Measurements from ENCODE around the gene TRAF2. TPM values are rescaled to one million over a fixed set of nuclear protein-coding genes. Genes with fewer than 3 reads are reported as not detected.
A peak's percentile ranks its signal among the peaks of the same experiment; 100 is the strongest.

The TRAF2 gene
- total RNA-seq, 3 donors from 2014 or later, result 3.4 to 8.9 (median 8.5) TPM

DNA sequence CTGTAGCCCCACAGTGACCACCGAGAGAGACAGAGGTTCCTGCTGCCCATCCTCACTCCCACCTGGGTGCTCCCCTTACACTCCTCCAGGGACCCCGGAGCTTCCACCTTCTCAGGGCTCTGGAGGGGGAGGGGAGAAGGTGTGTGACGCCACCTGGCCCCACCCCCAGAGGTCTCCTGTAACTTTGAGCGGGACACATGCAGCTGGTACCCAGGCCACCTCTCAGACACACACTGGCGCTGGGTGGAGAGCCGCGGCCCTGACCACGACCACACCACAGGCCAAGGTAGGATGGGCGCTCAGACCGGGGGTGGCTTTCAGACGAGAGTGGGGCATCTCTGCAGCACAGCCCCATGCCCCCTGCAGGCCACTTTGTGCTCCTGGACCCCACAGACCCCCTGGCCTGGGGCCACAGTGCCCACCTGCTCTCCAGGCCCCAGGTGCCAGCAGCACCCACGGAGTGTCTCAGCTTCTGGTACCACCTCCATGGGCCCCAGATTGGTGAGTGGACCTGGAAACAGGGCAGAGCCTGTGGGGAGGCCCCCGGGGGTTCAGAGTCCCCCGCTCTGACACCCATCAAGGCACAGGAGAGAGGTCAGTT is 29.7 kb upstream of the TRAF2 start:
- no peak for DNase-seq (ENCODE audit: low spot score in 2 of 2)
- no peak overlapping the region for H3K27ac ChIP-seq
- no peaks in the 10 kb centered on the region for H3K9me3 ChIP-seq
- H3K4me3 ChIP-seq, result no peak overlapping the region
- H3K36me3 ChIP-seq, result no peaks in the 10 kb centered on the region
- TF ChIP-seq POLR2A (IDR thresholded peaks at IDR 0.05), result no peak
- H3K4me1 ChIP-seq, result peaks cover 0 to 12% of the 10 kb centered on the region in 2 donors
- intact Hi-C loops (cut with DNase I; ENCODE audit: low total_unique reads), result no loop called here
- H3K27me3 ChIP-seq, result no peaks in the 10 kb centered on the region

DNA sequence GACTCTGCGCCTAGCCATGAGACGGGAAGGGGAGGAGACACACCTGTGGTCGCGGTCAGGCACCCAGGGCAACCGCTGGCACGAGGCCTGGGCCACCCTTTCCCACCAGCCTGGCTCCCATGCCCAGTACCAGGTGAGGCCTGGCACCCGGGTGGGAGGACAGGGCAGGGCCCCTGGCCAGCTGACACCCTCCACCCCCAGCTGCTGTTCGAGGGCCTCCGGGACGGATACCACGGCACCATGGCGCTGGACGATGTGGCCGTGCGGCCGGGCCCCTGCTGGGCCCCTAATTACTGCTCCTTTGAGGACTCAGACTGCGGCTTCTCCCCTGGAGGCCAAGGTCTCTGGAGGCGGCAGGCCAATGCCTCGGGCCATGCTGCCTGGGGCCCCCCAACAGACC is 29.1 kb upstream of the TRAF2 start:
- Histone ChIP-seq H3K4me3 (no peak overlapping the region), H3K36me3 (no peaks in the 10 kb centered on the region), H3K27me3 (no peaks in the 10 kb centered on the region), H3K4me1 (peaks cover 0 to 12% of the 10 kb centered on the region in 2 donors), H3K27ac (no peak overlapping the region), H3K9me3 (no peaks in the 10 kb centered on the region)
- no peak for DNase-seq (ENCODE audit: low spot score in 2 of 2)
- TF ChIP-seq CTCF (IDR thresholded peaks at IDR 0.05), result no peak
- no peak for TF ChIP-seq POLR2AphosphoS5 (IDR thresholded peaks at IDR 0.05)
- TF ChIP-seq POLR2A (IDR thresholded peaks at IDR 0.05), result no peak
- intact Hi-C loops (cut with DNase I; ENCODE audit: low total_unique reads), result no loop called here

GRCh38 chr9:136857581-136858412 is 28.5 kb upstream of the TRAF2 start:
- H3K36me3 ChIP-seq, result peaks cover 2% of the 10 kb centered on the region
- DNase-seq (ENCODE audit: low spot score in 2 of 2), result no peak
- TF ChIP-seq CTCF (IDR thresholded peaks at IDR 0.05) (no peak), POLR2AphosphoS5 (IDR thresholded peaks at IDR 0.05) (no peak), POLR2A (IDR thresholded peaks at IDR 0.05) (no peak)
- H3K27ac ChIP-seq, result peak overlapping the region; percentile 66 to 79
- intact Hi-C loops (cut with DNase I; ENCODE audit: low total_unique reads), result no loop called here
- H3K4me1 ChIP-seq, result peaks cover 0 to 12% of the 10 kb centered on the region in 2 donors
- no peak overlapping the region for H3K4me3 ChIP-seq
- no peaks in the 10 kb centered on the region for H3K9me3 ChIP-seq
- no peaks in the 10 kb centered on the region for H3K27me3 ChIP-seq

- Histone ChIP-seq H3K27me3 (no peaks in the 10 kb centered on the region), H3K27ac (peak overlapping the region; percentile 66 to 79), H3K4me1 (peaks cover 0 to 12% of the 10 kb centered on the region in 2 donors), H3K36me3 (peaks cover 6% of the 10 kb centered on the region), H3K9me3 (no peaks in the 10 kb centered on the region), H3K4me3 (no peak overlapping the region)
- DNase-seq (ENCODE audit: low spot score in 2 of 2), result no peak
- intact Hi-C loops (cut with DNase I; ENCODE audit: low total_unique reads), result no loop called here
- TF ChIP-seq POLR2A (IDR thresholded peaks at IDR 0.05) (no peak), POLR2AphosphoS5 (IDR thresholded peaks at IDR 0.05) (no peak), CTCF (IDR thresholded peaks at IDR 0.05) (no peak)
These were observed 27.9 kb upstream of the TRAF2 start for GRCh38 chr9:136858452-136858843.

- intact Hi-C loops (cut with DNase I; ENCODE audit: low total_unique reads), result no loop called here
- Histone ChIP-seq H3K4me3 (peak overlapping the region in 1 of 3 donors; percentile 15), H3K27me3 (no peaks in the 10 kb centered on the region), H3K36me3 (peaks cover 6% of the 10 kb centered on the region), H3K4me1 (peaks cover 0 to 12% of the 10 kb centered on the region in 2 donors), H3K27ac (peak overlapping the region; percentile 66 to 79), H3K9me3 (no peaks in the 10 kb centered on the region)
- TF ChIP-seq CTCF (IDR thresholded peaks at IDR 0.05) (no peak), POLR2AphosphoS5 (IDR thresholded peaks at IDR 0.05) (no peak), POLR2A (IDR thresholded peaks at IDR 0.05) (no peak)
- peak; percentile 69 to 79 for DNase-seq (ENCODE audit: low spot score in 2 of 2)
These were observed 27.2 kb upstream of the TRAF2 start for GRCh38 chr9:136858844-136859757.
